ENCODE data around the gene VWA3B.
"Not testable (repeated sequence)": the region's sequence is repeated elsewhere in the genome, so short reads cannot be mapped to it uniquely, and the experiment has no call there.

The VWA3B gene

DNA sequence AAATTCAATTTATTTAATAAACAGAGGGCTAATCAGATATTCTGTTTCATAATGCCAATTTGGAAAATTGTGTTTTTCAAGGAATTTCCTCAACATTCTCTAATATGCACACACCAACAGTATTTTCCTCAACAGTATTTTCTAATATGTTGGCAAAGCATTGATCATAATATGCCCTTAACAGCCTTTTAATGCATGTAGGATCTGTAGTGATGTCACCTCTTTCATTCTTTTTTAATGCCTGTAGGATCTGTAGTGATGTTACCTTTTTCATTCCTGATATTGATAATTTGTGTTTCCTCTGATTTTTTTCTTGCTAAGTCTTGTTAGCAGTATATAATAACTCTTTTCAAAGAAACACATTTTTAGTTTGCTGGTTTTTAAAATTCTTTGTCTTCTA is 15.9 kb downstream of the VWA3B start:
- no peak for FAIRE-seq
- TF ChIP-seq POLR2A (IDR thresholded peaks at IDR 0.05; ENCODE audit: low read depth, low read length), result no peak
- DNase-seq (ENCODE audit: insufficient read length, low spot score), result no peak

DNA sequence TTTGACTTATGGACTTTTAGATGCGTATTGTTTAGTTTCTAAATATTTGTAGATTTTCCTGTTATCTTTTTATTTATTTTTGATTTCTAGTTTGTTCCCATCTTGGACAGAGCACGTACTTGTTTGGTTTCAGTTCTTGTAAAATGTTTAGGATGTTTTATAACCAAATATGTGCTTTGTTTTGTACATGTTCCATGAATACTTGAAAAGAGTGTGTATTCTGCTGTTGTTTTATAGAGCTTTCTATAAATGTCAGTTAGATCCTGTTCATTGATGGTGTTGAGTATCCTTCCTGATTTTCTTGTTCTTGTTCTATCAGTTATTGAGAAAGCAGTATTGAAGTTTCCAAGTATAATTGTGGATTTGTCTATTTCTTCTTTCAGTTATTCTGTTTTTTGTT is 21.1 kb downstream of the VWA3B start:
- FAIRE-seq, result no peak

DNA sequence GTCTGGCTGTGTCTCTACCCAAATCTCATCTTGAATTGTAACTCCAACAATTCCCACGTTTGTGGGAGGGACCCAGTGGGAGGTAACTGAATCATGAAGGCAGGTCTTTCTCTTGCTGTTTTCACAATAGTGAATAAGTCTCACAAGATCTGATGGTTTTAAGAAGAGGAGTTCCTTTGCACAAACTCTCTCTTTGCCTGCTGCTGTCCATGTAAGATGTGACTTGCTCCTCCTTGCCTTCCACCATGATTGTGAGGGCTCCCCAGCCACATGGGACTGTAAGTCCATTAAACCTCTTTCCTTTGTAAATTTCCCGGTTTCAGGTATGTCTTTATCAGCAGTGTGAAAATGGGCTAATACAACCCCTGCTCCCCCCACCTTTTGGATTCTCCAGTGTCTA is 23.8 kb downstream of the VWA3B start:
- no peak for TF ChIP-seq POLR2A (IDR thresholded peaks at IDR 0.05; ENCODE audit: low read depth, low read length)
- DNase-seq (ENCODE audit: insufficient read length, low spot score), result no peak
- FAIRE-seq, result no peak

More for the DNA sequence above, 21.1 kb downstream of the VWA3B start:
- DNase-seq (ENCODE audit: insufficient read length, low spot score), result no peak
- no peak for TF ChIP-seq POLR2A (IDR thresholded peaks at IDR 0.05; ENCODE audit: low read depth, low read length)

DNA sequence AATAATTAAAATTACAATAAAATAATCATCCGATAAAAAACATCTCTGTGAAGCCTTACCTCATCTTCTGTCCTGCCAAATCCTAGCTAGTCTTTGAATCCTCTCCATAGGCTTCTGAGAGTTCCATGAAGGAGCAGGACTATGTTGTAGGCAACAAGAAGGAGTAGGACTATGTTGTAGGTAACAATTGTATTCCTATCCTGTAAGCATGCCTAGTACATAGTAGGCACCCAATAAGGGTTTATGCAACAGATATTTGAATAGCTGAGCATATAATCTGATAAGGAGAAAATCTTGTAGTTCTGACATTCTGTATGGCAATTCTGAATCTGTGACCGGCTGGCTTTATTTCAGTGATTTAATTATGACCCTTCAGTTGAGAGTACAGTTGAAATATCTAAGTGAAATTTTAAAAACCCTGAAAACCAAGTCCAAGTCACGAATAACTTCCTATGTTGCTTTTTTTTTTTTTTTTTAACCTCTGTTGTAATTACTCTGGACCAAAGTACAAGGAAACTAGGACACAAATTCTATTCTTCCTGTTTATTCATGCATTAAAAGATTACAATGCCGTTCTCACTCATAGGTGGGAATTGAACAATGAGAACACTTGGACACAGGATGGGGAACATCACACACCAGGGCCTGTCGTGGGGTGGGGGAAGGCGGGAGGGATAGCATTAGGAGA is 27.8 kb downstream of the VWA3B start:
- TF ChIP-seq POLR2A (IDR thresholded peaks at IDR 0.05; ENCODE audit: low read depth, low read length), result no peak
- no peak for DNase-seq (ENCODE audit: insufficient read length, low spot score)
- no peak for FAIRE-seq

DNA sequence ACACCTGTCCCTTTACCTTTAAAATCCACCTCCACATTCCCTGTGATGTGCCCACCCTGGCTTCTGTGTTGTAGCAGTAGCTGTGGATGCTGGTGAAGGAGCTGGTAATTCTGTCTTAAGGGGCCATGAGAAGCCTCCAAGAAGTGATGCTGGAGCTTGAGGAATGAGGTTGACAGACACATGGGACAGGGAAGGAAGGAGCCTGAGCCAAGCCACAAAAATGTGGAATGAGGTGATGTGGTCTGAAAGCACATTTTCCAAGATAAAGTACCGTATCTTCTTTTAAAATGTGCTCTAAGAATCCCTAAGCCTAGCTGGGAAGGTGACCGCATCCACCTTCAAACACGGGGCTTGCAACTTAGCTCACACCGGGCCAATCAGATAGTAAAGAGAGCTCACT is 31.2 kb downstream of the VWA3B start:
- TF ChIP-seq POLR2A (IDR thresholded peaks at IDR 0.05; ENCODE audit: low read depth, low read length), result no peak
- FAIRE-seq (no peak), DNase-seq (ENCODE audit: insufficient read length, low spot score) (no peak)

DNA sequence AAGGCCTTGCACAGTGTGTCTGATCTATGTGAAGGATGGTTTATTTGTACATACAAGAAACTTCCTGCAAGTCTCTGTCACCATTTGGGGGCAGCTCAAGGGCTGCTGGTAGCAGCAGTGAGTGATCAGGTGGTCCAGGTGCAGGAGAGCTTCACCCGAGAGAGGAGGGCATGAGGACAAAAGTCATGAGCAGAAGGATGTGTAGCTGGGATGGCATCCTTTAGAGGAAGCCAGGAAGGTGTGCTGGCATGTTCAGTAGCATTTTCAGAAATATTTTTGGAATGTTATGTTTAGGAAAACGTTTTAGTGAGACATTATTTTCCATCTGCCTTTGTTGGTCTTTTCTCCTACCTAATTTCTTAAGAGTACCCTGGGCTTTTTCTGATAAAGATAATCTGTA is 31.9 kb downstream of the VWA3B start:
- FAIRE-seq (no peak), DNase-seq (ENCODE audit: insufficient read length, low spot score) (no peak)
- no peak for TF ChIP-seq POLR2A (IDR thresholded peaks at IDR 0.05; ENCODE audit: low read depth, low read length)

DNA sequence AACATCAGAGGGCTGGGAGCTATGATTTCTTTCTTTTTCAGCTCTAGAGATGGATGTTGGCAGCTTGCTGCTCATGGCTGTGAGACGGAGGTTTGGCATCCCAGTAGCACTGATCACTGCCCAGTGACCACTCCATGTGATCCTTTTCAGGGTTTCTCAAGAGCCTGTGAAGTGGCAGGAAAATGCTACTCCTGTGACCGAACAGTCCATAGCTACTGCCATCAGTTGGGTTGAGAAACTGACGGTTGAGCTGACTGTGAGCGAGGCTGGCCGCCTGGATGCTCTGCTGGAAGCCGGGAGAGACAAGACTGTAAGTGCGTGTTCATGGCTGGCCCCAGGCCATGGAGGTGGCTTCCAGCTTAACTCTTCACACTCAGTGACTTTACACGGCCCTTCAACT is 34.2 kb downstream of the VWA3B start:
- no peak for TF ChIP-seq POLR2A (IDR thresholded peaks at IDR 0.05; ENCODE audit: low read depth, low read length)
- FAIRE-seq (no peak), DNase-seq (ENCODE audit: insufficient read length, low spot score) (no peak)

DNA sequence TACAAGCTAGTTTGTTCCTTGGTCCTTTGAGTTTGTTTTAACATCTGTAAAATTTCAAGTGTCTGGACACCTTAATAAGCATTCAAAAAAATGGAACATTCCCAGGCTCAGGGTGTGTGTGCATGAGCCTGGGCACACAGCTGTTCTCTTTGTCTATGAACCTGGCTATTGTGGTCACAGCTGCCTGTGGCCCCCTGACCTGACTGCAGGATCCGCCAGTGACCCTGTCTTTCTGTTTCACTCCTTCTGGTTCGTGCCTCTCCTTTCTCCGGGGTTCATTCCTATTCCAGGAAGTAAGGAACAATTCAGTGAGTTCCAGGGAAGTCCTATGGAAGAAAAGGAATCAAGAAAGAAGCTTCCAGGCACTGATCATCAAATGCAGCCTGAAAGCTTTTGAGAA is 35.6 kb downstream of the VWA3B start:
- no peak for FAIRE-seq
- DNase-seq (ENCODE audit: insufficient read length, low spot score), result no peak
- no peak for TF ChIP-seq POLR2A (IDR thresholded peaks at IDR 0.05; ENCODE audit: low read depth, low read length)

DNA sequence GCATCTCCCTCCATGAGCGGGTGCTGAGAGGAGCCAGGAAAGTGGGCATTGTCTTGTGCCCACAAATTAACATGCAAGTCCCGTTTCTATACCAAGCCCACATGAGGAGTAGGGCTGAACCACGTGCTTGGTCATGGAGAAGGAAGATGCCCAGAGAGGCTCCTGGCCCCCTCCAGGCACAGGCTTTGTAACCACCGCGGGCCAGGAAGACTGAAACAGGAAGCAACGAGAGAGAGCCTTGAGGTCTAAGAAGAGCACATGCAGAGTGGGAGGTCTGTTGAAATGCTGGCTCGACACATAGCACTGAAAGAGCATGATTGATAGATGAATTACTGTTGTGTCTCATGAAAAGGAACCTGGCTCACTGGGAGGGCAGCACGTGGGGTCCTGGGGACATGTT is 36.3 kb downstream of the VWA3B start:
- TF ChIP-seq POLR2A (IDR thresholded peaks at IDR 0.05; ENCODE audit: low read depth, low read length), result no peak
- no peak for FAIRE-seq

DNA sequence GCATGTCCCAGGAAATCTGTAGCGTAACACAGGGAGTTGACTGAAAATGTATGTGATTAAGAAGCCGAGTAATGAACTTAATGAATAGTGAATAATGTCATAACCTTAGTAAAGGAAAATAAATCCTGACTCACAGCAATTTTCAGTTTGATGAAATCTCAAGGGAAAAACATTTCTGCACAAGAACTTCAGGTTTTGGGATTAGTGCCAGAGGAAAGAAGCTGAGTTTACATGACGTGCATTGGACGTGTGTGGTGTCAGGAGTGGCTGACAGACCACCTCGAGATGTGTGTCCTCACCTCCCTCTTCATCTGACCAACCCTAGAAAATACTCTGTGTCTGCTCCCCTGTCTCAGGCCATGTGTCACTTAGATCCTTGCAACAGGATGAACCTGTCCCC is 39.1 kb downstream of the VWA3B start:
- no peak for TF ChIP-seq POLR2A (IDR thresholded peaks at IDR 0.05; ENCODE audit: low read depth, low read length)
- no peak for FAIRE-seq
- no peak for DNase-seq (ENCODE audit: insufficient read length, low spot score)

More for the DNA sequence above, 36.3 kb downstream of the VWA3B start:
- no peak for DNase-seq (ENCODE audit: insufficient read length, low spot score)

DNA sequence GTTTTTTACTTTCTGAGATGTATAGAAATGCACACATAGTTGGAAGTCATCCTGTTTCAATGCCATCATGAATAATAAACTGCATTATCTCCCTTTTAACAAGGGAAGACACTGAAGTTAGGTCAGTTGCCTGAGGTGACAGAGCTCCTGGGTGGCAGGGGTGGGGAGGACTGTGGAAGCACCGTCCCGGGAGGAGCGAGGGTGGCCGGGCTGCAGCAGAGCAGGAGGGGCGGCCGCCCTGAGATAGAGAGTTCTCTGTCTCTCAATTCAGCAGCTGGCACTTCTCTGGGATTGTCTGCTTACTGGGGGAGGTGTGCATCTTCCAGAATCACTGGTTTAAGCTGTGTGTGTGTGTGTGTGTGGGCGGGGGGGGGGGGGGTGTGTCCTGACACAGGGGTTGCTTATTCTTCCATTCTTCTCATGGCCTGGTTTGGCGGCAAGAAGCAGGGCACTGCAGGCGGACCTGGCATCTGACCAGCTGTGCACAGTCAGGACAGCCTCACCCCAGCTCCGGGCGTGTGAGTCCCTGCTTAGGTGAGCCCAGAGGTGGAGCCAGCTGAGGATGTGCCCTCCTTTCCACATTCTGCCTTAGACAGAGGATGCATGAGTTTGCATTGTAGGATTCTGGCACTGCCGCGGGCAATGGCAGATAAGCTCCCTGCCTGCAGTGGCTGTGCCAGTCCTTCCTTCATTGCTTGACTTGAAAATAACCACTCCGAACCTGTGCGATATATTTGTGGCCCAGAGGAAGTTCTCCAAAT is 40.4 kb downstream of the VWA3B start:
- DNase-seq (ENCODE audit: insufficient read length, low spot score) (no peak), FAIRE-seq (no peak)
- no peak for TF ChIP-seq POLR2A (IDR thresholded peaks at IDR 0.05; ENCODE audit: low read depth, low read length)

DNA sequence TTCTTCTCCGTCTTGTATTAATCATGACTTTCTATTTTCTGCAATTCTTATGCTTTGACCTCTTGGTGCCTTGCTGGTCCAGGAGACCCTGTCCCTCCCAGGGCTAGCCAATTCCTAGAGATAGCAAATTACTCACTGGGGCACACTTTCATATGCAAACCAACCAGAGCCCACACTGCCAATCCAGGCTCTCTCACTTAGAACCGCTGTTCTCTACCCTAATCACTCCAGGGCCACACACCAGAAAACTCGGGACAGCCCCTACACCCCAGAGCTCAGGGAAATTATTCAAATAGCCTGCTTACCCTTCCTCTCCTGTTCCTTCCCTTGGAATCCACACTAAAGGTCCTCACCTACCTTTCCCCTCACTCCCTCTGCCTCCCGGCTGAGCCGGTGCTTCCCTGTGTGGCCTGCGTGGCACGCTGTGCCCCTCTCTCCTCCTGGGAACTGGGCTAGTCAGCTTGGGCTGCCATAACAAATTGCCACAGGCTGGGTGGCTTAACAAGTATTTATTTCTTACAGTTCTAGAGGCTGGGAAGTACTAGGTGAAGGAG is 41.7 kb downstream of the VWA3B start:
- no peak for DNase-seq (ENCODE audit: insufficient read length, low spot score)
- FAIRE-seq, result no peak
- TF ChIP-seq POLR2A (IDR thresholded peaks at IDR 0.05; ENCODE audit: low read depth, low read length), result no peak

DNA sequence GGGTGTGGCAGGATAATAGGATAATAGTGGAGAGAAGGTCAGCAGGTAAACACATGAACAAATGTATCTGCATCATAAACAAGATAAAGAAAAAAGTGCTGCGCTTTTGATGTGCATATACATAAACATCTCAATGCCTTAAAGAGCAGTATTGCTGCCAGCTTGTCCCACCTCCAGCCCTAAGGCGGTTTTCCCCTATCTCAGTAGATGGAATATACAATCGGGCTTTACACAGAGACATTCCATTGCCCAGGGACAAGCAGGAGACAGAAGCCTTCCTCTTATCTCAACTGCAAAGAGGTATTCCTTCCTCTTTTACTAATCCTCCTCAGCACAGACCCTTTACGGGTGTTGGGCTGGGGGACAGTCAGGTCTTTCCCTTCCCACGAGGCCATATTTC is 43.1 kb downstream of the VWA3B start:
- not testable (repeated sequence) for DNase-seq (ENCODE audit: insufficient read length, low spot score); FAIRE-seq

DNA sequence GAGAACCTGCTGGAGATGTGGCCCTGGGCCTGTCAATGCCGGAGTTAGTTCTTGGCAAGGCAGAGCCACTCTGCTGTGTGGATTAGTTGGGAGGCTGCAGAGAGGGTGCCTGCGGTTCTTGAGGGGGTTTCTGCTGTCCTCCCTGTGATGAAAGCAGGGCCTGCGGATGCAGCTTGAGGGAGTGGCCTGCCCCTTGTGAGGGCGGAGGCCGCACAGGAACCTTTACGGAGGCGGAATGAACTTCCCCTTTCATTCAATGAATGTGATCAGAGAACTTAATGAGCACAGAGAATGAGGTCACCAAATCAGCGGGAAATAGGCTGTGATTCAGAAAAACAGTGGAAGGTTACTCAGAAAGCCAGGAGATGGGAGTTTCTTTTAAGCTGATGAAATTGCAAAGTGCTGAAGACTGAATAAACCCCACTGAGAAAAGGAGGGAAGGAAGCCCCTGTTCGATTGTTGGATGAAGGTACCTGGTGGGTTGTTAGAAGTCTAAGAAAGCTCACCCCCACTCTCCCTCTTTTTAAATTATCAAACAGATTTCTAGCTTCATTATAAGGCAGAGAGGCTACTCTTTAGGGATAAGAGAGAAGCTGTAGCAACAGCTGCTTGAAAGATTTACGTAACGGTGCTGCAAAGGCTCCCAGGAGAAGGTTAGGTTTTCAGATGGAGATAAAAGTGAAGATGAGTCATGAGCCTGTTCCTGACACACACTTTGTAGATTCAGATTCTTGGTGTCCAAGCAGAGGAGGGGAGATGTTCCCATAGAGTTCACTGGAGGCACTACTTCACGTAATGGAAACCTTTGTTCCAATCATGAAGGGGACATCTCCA is 47.4 kb downstream of the VWA3B start:
- no peak for DNase-seq (ENCODE audit: insufficient read length, low spot score)
- no peak for FAIRE-seq
- no peak for TF ChIP-seq POLR2A (IDR thresholded peaks at IDR 0.05; ENCODE audit: low read depth, low read length)
